ENCODE measurements around the gene H2BK1.

H2BK1 gene

GRCh38 chr7:151187409-151188251 is 22.7 kb downstream of the H2BK1 start:
- in situ Hi-C loops (cut with MboI; ENCODE audit: low pct_unique_long_range_greater_than_20kb, low sequenced_read_pairs): no loop called here
- no peak for DNase-seq

- in situ Hi-C loops (cut with MboI; ENCODE audit: low pct_unique_long_range_greater_than_20kb, low sequenced_read_pairs): no loop called here
- DNase-seq: no peak
These were observed 23.5 kb downstream of the H2BK1 start, which contains the start of gene ASB10 for GRCh38 chr7:151186640-151187408. Gene ASB10 (minus strand): TSS chr7:151187250. CDS start chr7:151187130, 120 bp downstream.

GRCh38 chr7:151185762-151186639 is 24.3 kb downstream of the H2BK1 start:
- DNase-seq: no peak
- in situ Hi-C loops (cut with MboI; ENCODE audit: low pct_unique_long_range_greater_than_20kb, low sequenced_read_pairs): no loop called here

GRCh38 chr7:151181011-151181431 is 29.3 kb downstream of the H2BK1 start:
- no peak for DNase-seq
- in situ Hi-C loops (cut with MboI; ENCODE audit: low pct_unique_long_range_greater_than_20kb, low sequenced_read_pairs): no loop called here

- no peak for DNase-seq
- in situ Hi-C loops (cut with MboI; ENCODE audit: low pct_unique_long_range_greater_than_20kb, low sequenced_read_pairs): no loop called here
These were observed 30.3 kb downstream of the H2BK1 start for GRCh38 chr7:151179946-151180345.

GRCh38 chr7:151179287-151179860 is 30.9 kb downstream of the H2BK1 start:
- in situ Hi-C loops (cut with MboI; ENCODE audit: low pct_unique_long_range_greater_than_20kb, low sequenced_read_pairs): no loop called here
- DNase-seq: no peak

GRCh38 chr7:151178831-151179230 is 31.5 kb downstream of the H2BK1 start:
- in situ Hi-C loops (cut with MboI; ENCODE audit: low pct_unique_long_range_greater_than_20kb, low sequenced_read_pairs): no loop called here
- no peak for DNase-seq

GRCh38 chr7:151178236-151178635 is 32.1 kb downstream of the H2BK1 start:
- in situ Hi-C loops (cut with MboI; ENCODE audit: low pct_unique_long_range_greater_than_20kb, low sequenced_read_pairs): no loop called here

GRCh38 chr7:151177310-151177709 is 33.0 kb downstream of the H2BK1 start:
- in situ Hi-C loops (cut with MboI; ENCODE audit: low pct_unique_long_range_greater_than_20kb, low sequenced_read_pairs): no loop called here
- no peak for DNase-seq

More at GRCh38 chr7:151178236-151178635, 32.1 kb downstream of the H2BK1 start:
- no peak for DNase-seq

- no peak for DNase-seq
- in situ Hi-C loops (cut with MboI; ENCODE audit: low pct_unique_long_range_greater_than_20kb, low sequenced_read_pairs): no loop called here
These were observed 33.9 kb downstream of the H2BK1 start for GRCh38 chr7:151176401-151176800.

GRCh38 chr7:151175793-151176311 is 34.4 kb downstream of the H2BK1 start:
- DNase-seq: no peak
- in situ Hi-C loops (cut with MboI; ENCODE audit: low pct_unique_long_range_greater_than_20kb, low sequenced_read_pairs): no loop called here

- in situ Hi-C loops (cut with MboI; ENCODE audit: low pct_unique_long_range_greater_than_20kb, low sequenced_read_pairs): no loop called here
These were observed 35.1 kb downstream of the H2BK1 start for GRCh38 chr7:151175047-151175792.

GRCh38 chr7:151174246-151175046 is 35.8 kb downstream of the H2BK1 start:
- in situ Hi-C loops (cut with MboI; ENCODE audit: low pct_unique_long_range_greater_than_20kb, low sequenced_read_pairs): no loop called here
- no peak for DNase-seq

More at GRCh38 chr7:151175047-151175792, 35.1 kb downstream of the H2BK1 start:
- DNase-seq: no peak

- in situ Hi-C loops (cut with MboI; ENCODE audit: low pct_unique_long_range_greater_than_20kb, low sequenced_read_pairs): no loop called here
- no peak for DNase-seq
These were observed 36.7 kb downstream of the H2BK1 start for GRCh38 chr7:151173386-151174245.

GRCh38 chr7:151172273-151173141 is 37.8 kb downstream of the H2BK1 start:
- peak; percentile 80 for DNase-seq
- in situ Hi-C loops (cut with MboI; ENCODE audit: low pct_unique_long_range_greater_than_20kb, low sequenced_read_pairs): no loop called here

GRCh38 chr7:151168787-151169162 is 41.5 kb downstream of the H2BK1 start:
- in situ Hi-C loops (cut with MboI; ENCODE audit: low pct_unique_long_range_greater_than_20kb, low sequenced_read_pairs): no loop called here
- no peak for DNase-seq
